Prostate gland (tissue), 2 donors: ENCODE results near the gene GRK7. TPM values are rescaled to one million over a fixed set of nuclear protein-coding genes. Genes with fewer than 3 reads are reported as not detected.
"Not testable (repeated sequence)": the region's sequence is repeated elsewhere in the genome, so short reads cannot be mapped to it uniquely, and the experiment has no call there.

ENCODE experiments used
- DNase-seq: peaks from one replicate; pipeline ENCODE4 v3.0.0-alpha.2; 2019; ENCODE audit warnings: low spot score
- H3K27ac ChIP-seq, 2 donors: fragments of 200-600 bp; sonication (generic); 2 replicates each; pipeline ENCODE4 v1.5.1; 2017 to 2019
- H3K27me3 ChIP-seq: fragments of 200-600 bp; sonication (generic); replicated peaks from 2 replicates; pipeline ENCODE4 v1.5.1; 2019; ENCODE audit not compliant: insufficient read depth
- H3K36me3 ChIP-seq, 2 donors: fragments of 200-600 bp; sonication (generic); 1 replicate in 1 of 2; 2 replicates in 1 of 2; pipeline versions ENCODE4 v1.5.1 to v1.8.1; 2017 to 2019
- H3K4me1 ChIP-seq: fragments of 200-600 bp; sonication (generic); replicated peaks from 2 replicates; pipeline ENCODE4 v1.5.1; 2019
- H3K4me3 ChIP-seq, 2 donors: fragments of 200-600 bp; sonication (generic); 2 replicates each; pipeline ENCODE4 v1.5.1; 2017 to 2019
- H3K9me3 ChIP-seq: fragments of 200-600 bp; sonication (generic); 2 replicates; pipeline ENCODE4 v1.5.1; 2017
- CTCF ChIP-seq, 4 experiments: fragments of 200-600 bp in 2 of 4; fragments of 450-650 bp in 2 of 4; sonication (generic) in 2 of 4; IDR thresholded peaks; 1 replicate in 3 of 4; 2 replicates in 1 of 4; pipeline ENCODE4 v1.5.1; 2016 to 2019; ENCODE audit warnings: antibody characterized with exemption in 4 of 4, mild to moderate bottlenecking in 2 of 4, moderate library complexity in 2 of 4
- POLR2A ChIP-seq: fragments of 450-650 bp; IDR thresholded peaks from one replicate; pipeline ENCODE4 v1.6.1; 2016; ENCODE audit warnings: antibody characterized with exemption, mild to moderate bottlenecking
- POLR2AphosphoS5 ChIP-seq: sonication (generic); formaldehyde crosslinking; IDR thresholded peaks from one replicate; pipeline ENCODE4 v1.6.1; 2017; ENCODE audit warnings: antibody characterized with exemption
- WGBS: methylation state at CpG from one replicate; pipeline ENCODE4 v1.1.5; 2018; 5-methylcytosine and 5-hydroxymethylcytosine counted together
- intact Hi-C: fragments of 100-400 bp; cut with DNase I; formaldehyde crosslinking; loops from one replicate; pipeline ENCODE4 v1.14.2; 2022
- total RNA-seq, 2 donors: library from RNA; depleted of rRNA; stranded (reverse); fragments of >200 nt; gene quantifications; one replicate each; pipeline ENCODE4 v1.1.0, GENCODE V29; 2016

The GRK7 gene
- total RNA-seq, 2 donors from 2014 or later = 0.17 TPM; not detected in 1

GRCh38 chr3:141746962-141747361 is 16.2 kb upstream of the GRK7 start:
- 93% methylated on average over 4 of the region's 4 CpGs for WGBS
- Histone ChIP-seq H3K27me3 (no peaks in the 10 kb centered on the region), H3K27ac (no peak overlapping the region), H3K36me3 (no peaks in the 10 kb centered on the region), H3K4me1 (no peaks in the 10 kb centered on the region), H3K4me3 (no peak overlapping the region), H3K9me3 (no peaks in the 10 kb centered on the region)
- intact Hi-C loops = no loop called here
- DNase-seq = no peak
- no peak for TF ChIP-seq POLR2A
- TF ChIP-seq POLR2AphosphoS5 = no peak
- TF ChIP-seq CTCF (IDR thresholded peaks at IDR 0.05) = no peak

- intact Hi-C loops = no loop called here
- no peak for TF ChIP-seq CTCF (IDR thresholded peaks at IDR 0.05)
- TF ChIP-seq POLR2A = no peak
- TF ChIP-seq POLR2AphosphoS5 = no peak
- Histone ChIP-seq H3K27ac (no peak overlapping the region), H3K9me3 (no peaks in the 10 kb centered on the region), H3K4me1 (no peaks in the 10 kb centered on the region), H3K27me3 (no peaks in the 10 kb centered on the region), H3K4me3 (no peak overlapping the region), H3K36me3 (no peaks in the 10 kb centered on the region)
- DNase-seq = no peak
- 92% methylated on average over 3 of the region's 3 CpGs for WGBS
These were observed 9.8 kb upstream of the GRK7 start for GRCh38 chr3:141753399-141753798.

GRCh38 chr3:141754032-141754431 is 9.2 kb upstream of the GRK7 start:
- H3K27ac ChIP-seq = no peak overlapping the region
- WGBS = 59% methylated on average over 1 of the region's 1 CpG
- intact Hi-C loops = no loop called here

GRCh38 chr3:141762552-141762951 is 656 bp upstream of the GRK7 start:
- H3K36me3 ChIP-seq, intact Hi-C loops, H3K4me1 ChIP-seq, H3K9me3 ChIP-seq, H3K27ac ChIP-seq, DNase-seq, H3K4me3 ChIP-seq, H3K27me3 ChIP-seq: not testable (repeated sequence)
- 78% methylated on average over 14 of the region's 19 CpGs for WGBS

More at GRCh38 chr3:141754032-141754431, 9.2 kb upstream of the GRK7 start:
- Histone ChIP-seq H3K27me3 (no peaks in the 10 kb centered on the region), H3K4me1 (no peaks in the 10 kb centered on the region), H3K36me3 (no peaks in the 10 kb centered on the region), H3K4me3 (no peak overlapping the region), H3K9me3 (no peaks in the 10 kb centered on the region)
- no peak for DNase-seq
- no peak for TF ChIP-seq POLR2AphosphoS5
- TF ChIP-seq CTCF (IDR thresholded peaks at IDR 0.05) = no peak
- TF ChIP-seq POLR2A = no peak

GRCh38 chr3:141764045-141764444 is 837 bp downstream of the GRK7 start:
- intact Hi-C loops = no loop called here
- H3K27me3 ChIP-seq = no peaks in the 10 kb centered on the region
- no peak for DNase-seq
- no peak for TF ChIP-seq POLR2A
- TF ChIP-seq CTCF (IDR thresholded peaks at IDR 0.05) = no peak
- TF ChIP-seq POLR2AphosphoS5 = no peak
- WGBS = 99% methylated on average over 2 of the region's 2 CpGs
- no peak overlapping the region for H3K27ac ChIP-seq
- H3K4me1 ChIP-seq = no peaks in the 10 kb centered on the region
- no peak overlapping the region for H3K4me3 ChIP-seq
- H3K9me3 ChIP-seq = no peaks in the 10 kb centered on the region
- no peaks in the 10 kb centered on the region for H3K36me3 ChIP-seq
